Measurements from ENCODE around the gene ASH1L. TPM values are rescaled to one million over a fixed set of nuclear protein-coding genes. Genes with fewer than 3 reads are reported as not detected.

The ASH1L gene
- total RNA-seq, 1 donor from 2014 or later = 90.6 TPM

- peak within 1 kb of the TSS; percentile 53 for H3K27ac Mint-ChIP-seq
- CTCF ChIA-PET = interaction anchor here (1.5 to 5.9 kb wide), 3 partner anchors 13 to 114 kb away, joined by 4 to 79 read pairs (median 6); partner anchors contain the start of genes FDPS and THBS3
- no peaks in the 10 kb centered on the region for H3K9me3 Mint-ChIP-seq
- DNase-seq = peak; percentile 70
- intact Hi-C loops (cut with micrococcal nuclease) = loop anchor here (5.0 kb wide), 2 partner anchors 129 to 234 kb away; no protein-coding TSS in a partner anchor
- peaks cover 36% of the 10 kb centered on the region for H3K4me1 Mint-ChIP-seq
- H3K4me3 Mint-ChIP-seq = peak within 1 kb of the TSS; percentile 74
- ATAC-seq (ENCODE audit: low read depth) = peak; percentile 48
- no peak for TF ChIP-seq CTCF (IDR thresholded peaks at IDR 0.05)
- H3K36me3 Mint-ChIP-seq (ENCODE audit: low read depth) = peaks cover 31% of the 10 kb centered on the region
- no peaks in the 10 kb centered on the region for H3K27me3 Mint-ChIP-seq
- POLR2A ChIA-PET = interaction anchor here (0.7 to 3.4 kb wide), 7 partner anchors 10 to 70 kb away, joined by 3 to 12 read pairs (median 5); partner anchors contain the start of genes CLK2, ENTREP3, FDPS and SCAMP3
Measured at GRCh38 chr1:155320661-155321617, 241.7 kb downstream of the ASH1L start, which contains the start of gene RUSC1. RUSC1 (plus strand) TSS chr1:155320894; CDS start chr1:155321774, 880 bp downstream.

- Mint-ChIP-seq H3K27me3 (no peaks in the 10 kb centered on the region), H3K4me3 (peak overlapping the region; percentile 74), H3K27ac (no peak overlapping the region), H3K4me1 (peaks cover 35% of the 10 kb centered on the region), H3K9me3 (no peaks in the 10 kb centered on the region), H3K36me3 (ENCODE audit: low read depth) (peaks cover 31% of the 10 kb centered on the region)
- intact Hi-C loops (cut with micrococcal nuclease) = loop anchor here (5.0 kb wide), 2 partner anchors 128 to 233 kb away; no protein-coding TSS in a partner anchor
- ChIA-PET POLR2A (interaction anchor here (0.7 to 3.4 kb wide), 6 partner anchors 9 to 65 kb away, joined by 3 to 12 read pairs (median 6); partner anchors contain the start of genes CLK2, ENTREP3, FDPS and SCAMP3), CTCF (interaction anchor here (1.5 to 5.9 kb wide), 3 partner anchors 12 to 113 kb away, joined by 4 to 79 read pairs (median 6); partner anchors contain the start of genes FDPS and THBS3)
- DNase-seq (no peak), ATAC-seq (ENCODE audit: low read depth) (no peak)
- no peak for TF ChIP-seq CTCF (IDR thresholded peaks at IDR 0.05)
Measured at GRCh38 chr1:155320252-155320651, 242.4 kb downstream of the ASH1L start.

GRCh38 chr1:155319536-155319935, 243.1 kb downstream of the ASH1L start:
- TF ChIP-seq CTCF (IDR thresholded peaks at IDR 0.05) = no peak
- ChIA-PET CTCF (interaction anchor here (1.5 to 5.9 kb wide), 3 partner anchors 11 to 112 kb away, joined by 4 to 79 read pairs (median 6); partner anchors contain the start of genes FDPS and THBS3), POLR2A (interaction anchor here (1.5 to 2.1 kb wide), 2 partner anchors 9 to 12 kb away, joined by 5 to 12 read pairs; partner anchors contain the start of gene FDPS)
- no peak overlapping the region for H3K27ac Mint-ChIP-seq
- H3K36me3 Mint-ChIP-seq (ENCODE audit: low read depth) = peaks cover 37% of the 10 kb centered on the region
- DNase-seq (no peak), ATAC-seq (ENCODE audit: low read depth) (no peak)
- no peak overlapping the region for H3K4me3 Mint-ChIP-seq
- H3K9me3 Mint-ChIP-seq = no peaks in the 10 kb centered on the region
- peaks cover 35% of the 10 kb centered on the region for H3K4me1 Mint-ChIP-seq
- intact Hi-C loops (cut with micrococcal nuclease) = no loop called here
- H3K27me3 Mint-ChIP-seq = no peaks in the 10 kb centered on the region

GRCh38 chr1:155318082-155318481, 244.5 kb downstream of the ASH1L start:
- peaks cover 35% of the 10 kb centered on the region for H3K4me1 Mint-ChIP-seq
- no peak for DNase-seq
- H3K4me3 Mint-ChIP-seq = no peak overlapping the region
- intact Hi-C loops (cut with micrococcal nuclease) = no loop called here
- H3K36me3 Mint-ChIP-seq (ENCODE audit: low read depth) = peaks cover 43% of the 10 kb centered on the region
- ChIA-PET CTCF (interaction anchor here (1.3 kb wide), 1 partner anchor 185 kb away, joined by 3 read pairs; no protein-coding TSS in a partner anchor), POLR2A (interaction anchor here (0.6 kb wide), 1 partner anchor 66 kb away, joined by 3 read pairs; no protein-coding TSS in a partner anchor)
- no peak for TF ChIP-seq CTCF (IDR thresholded peaks at IDR 0.05)
- H3K9me3 Mint-ChIP-seq = no peaks in the 10 kb centered on the region
- H3K27me3 Mint-ChIP-seq = no peaks in the 10 kb centered on the region
- ATAC-seq (ENCODE audit: low read depth) = no peak
- no peak overlapping the region for H3K27ac Mint-ChIP-seq
